K562 (cell line): ENCODE results near the gene FIGNL1. TPM values are rescaled to one million over a fixed set of nuclear protein-coding genes. Genes with fewer than 3 reads are reported as not detected.

ENCODE experiments used
- ATAC-seq: fragments of 200-7000 bp; cut with Tn5 transposase; 3 replicates; pipeline ENCODE4 v1.9.1; 2020; ENCODE audit warnings: moderate library complexity
- BruUV-seq: library from RNA; stranded (reverse); fragments of 400-500 nt; replicated peaks from 2 replicates; lab custom pipeline; 2021; lab: Mats Ljungman, UMichigan
- CTCF ChIA-PET: fragments of 300-600 bp; formaldehyde crosslinking; extraction: SDS; loops from one replicate; lab custom pipeline; 2021; ENCODE audit warnings: low intra/inter-chr PET ratio; lab: Yijun Ruan, JAX
- POLR2A ChIA-PET: fragments of 300-600, 350-650 bp; sonication (Branson Sonifier 250); formaldehyde crosslinking; extraction: SDS; loops from one replicate; lab custom pipeline; 2021; ENCODE audit warnings: antibody characterized with exemption, inconsistent platforms; lab: Yijun Ruan, JAX
- DNase-seq, 4 experiments: peaks; one replicate each; pipeline versions ENCODE4 v3.0.0 to v3.0.0-alpha.2; 2011 to 2018; ENCODE audit warnings: low spot score in 3 of 4, mixed read lengths in 3 of 4; ENCODE audit errors: extremely low read depth in 1 of 4
- FAIRE-seq: peaks from 2 replicates; lab custom pipeline; 2011; peaks lifted over from hg19 to GRCh38; lab: Jason Lieb, UNC
- H2AFZ ChIP-seq: 2 replicates; pipeline ENCODE4 v1.6.0; 2011; ENCODE audit warnings: low read depth, low read length, control low read depth, inconsistent platforms
- H3K27ac ChIP-seq: fragments of 200-600 bp; 3 replicates; pipeline ENCODE4 v1.8.0; 2011; ENCODE audit warnings: low read depth, mild to moderate bottlenecking, control low read depth, inconsistent platforms, low read length, moderate library complexity, mixed read lengths; ENCODE audit errors: extremely low read depth
- H3K27me3 ChIP-seq, 2 experiments: fragments of 300-600 bp in 1 of 2; 2 replicates in 1 of 2; 3 replicates in 1 of 2; pipeline versions ENCODE4 v1.6.0 to v1.8.0; 2011; ENCODE audit warnings: inconsistent platforms in 2 of 2, low read length in 2 of 2, mild to moderate bottlenecking in 1 of 2, mixed read lengths in 1 of 2, moderate library complexity in 1 of 2; ENCODE audit not compliant: control insufficient read depth in 2 of 2, insufficient read depth in 2 of 2
- H3K36me3 ChIP-seq: fragments of 300-600 bp; 3 replicates; pipeline ENCODE4 v1.8.0; 2011; ENCODE audit warnings: mild to moderate bottlenecking, low read length, inconsistent platforms; ENCODE audit not compliant: control insufficient read depth, insufficient read depth
- H3K4me1 ChIP-seq, 2 experiments: fragments of 200-600 bp in 1 of 2; replicated peaks in 1 of 2; 2 replicates in 1 of 2; 3 replicates in 1 of 2; pipeline versions ENCODE4 v1.5.1 to v1.8.0; 2011; ENCODE audit warnings: inconsistent platforms in 2 of 2, low read length in 2 of 2, mild to moderate bottlenecking in 1 of 2, mixed read lengths in 1 of 2, moderate library complexity in 1 of 2; ENCODE audit not compliant: control insufficient read depth in 2 of 2, insufficient read depth in 2 of 2
- H3K4me2 ChIP-seq: 2 replicates; pipeline ENCODE4 v1.6.1; 2011; ENCODE audit warnings: low read length, control low read depth, inconsistent platforms, mixed read lengths; ENCODE audit not compliant: insufficient read depth
- H3K4me3 ChIP-seq: fragments of 200-600 bp; sonication (generic), shearing (Covaris generic); 2 replicates; pipeline ENCODE4 v1.5.1; 2016; ENCODE audit warnings: control low read depth, inconsistent platforms
- H3K79me2 ChIP-seq: fragments of 200-600 bp; 3 replicates; pipeline ENCODE4 v1.8.0; 2011; ENCODE audit warnings: low read length, inconsistent platforms; ENCODE audit not compliant: control insufficient read depth, insufficient read depth
- H3K9ac ChIP-seq, 2 experiments: 2 replicates each; pipeline versions ENCODE4 v1.6.0 to v1.6.1; 2011; ENCODE audit warnings: low read depth in 2 of 2, low read length in 2 of 2, control low read depth in 1 of 2, inconsistent platforms in 1 of 2, mild to moderate bottlenecking in 1 of 2, mixed read lengths in 1 of 2; ENCODE audit not compliant: insufficient read depth in 1 of 2
- H3K9me1 ChIP-seq: one replicate; pipeline ENCODE4 v1.6.0; 2011; ENCODE audit warnings: inconsistent platforms, mild to moderate bottlenecking, low read length, moderate library complexity; ENCODE audit not compliant: control insufficient read depth, insufficient read depth
- H3K9me3 ChIP-seq: replicated peaks from 2 replicates; pipeline ENCODE4 v1.5.1; 2011; ENCODE audit warnings: low read depth, low read length, inconsistent platforms; ENCODE audit not compliant: control insufficient read depth, insufficient read depth
- H4K20me1 ChIP-seq: replicated peaks from 2 replicates; pipeline ENCODE4 v1.6.1; 2011; ENCODE audit warnings: low read length, inconsistent platforms, mixed read lengths; ENCODE audit not compliant: control insufficient read depth, insufficient read depth
- ASH1L ChIP-seq: fragments of 450-650 bp; IDR thresholded peaks from 2 replicates; pipeline ENCODE4 v1.6.1; 2018; ENCODE audit warnings: borderline replicate concordance, mild to moderate bottlenecking, low read depth; ENCODE audit not compliant: partially characterized antibody
- BCL6 ChIP-seq: fragments of 250-450 bp; sonication (Bioruptor Pico); IDR thresholded peaks from 2 replicates; pipeline ENCODE4 v1.4.0; 2020
- DMBX1 ChIP-seq: fragments of 250-450 bp; sonication (Bioruptor Pico); IDR thresholded peaks from 2 replicates; pipeline ENCODE4 v1.8.0; 2022; ENCODE audit warnings: inconsistent platforms, mild to moderate bottlenecking, moderate library complexity, borderline replicate concordance
- GATA2 ChIP-seq: sonication (generic); formaldehyde crosslinking; IDR thresholded peaks from 2 replicates; pipeline ENCODE4 v1.4.0; 2020; ENCODE audit warnings: mild to moderate bottlenecking, missing genetic modification reagents
- HMG20B ChIP-seq: fragments of 250-450 bp; sonication (Bioruptor Pico); IDR thresholded peaks from 2 replicates; pipeline ENCODE4 v1.5.0; 2021; ENCODE audit warnings: mild to moderate bottlenecking
- MAFG ChIP-seq: fragments of 450-650 bp; conservative IDR thresholded peaks from 2 replicates; pipeline ENCODE4 v1.6.1; 2016; ENCODE audit warnings: missing genetic modification characterization, missing compliant biosample characterization
- NFRKB ChIP-seq: fragments of 450-650 bp; IDR thresholded peaks from 2 replicates; pipeline ENCODE4 v1.6.1; 2016; ENCODE audit warnings: low read depth
- RBM22 ChIP-seq: fragments of 200-400 bp; formaldehyde crosslinking; IDR thresholded peaks from 2 replicates; pipeline ENCODE4 v1.6.1; 2018; ENCODE audit warnings: low read length, low read depth; ENCODE audit not compliant: poor library complexity, severe bottlenecking
- TSC22D4 ChIP-seq: fragments of 450-650 bp; IDR thresholded peaks from 2 replicates; pipeline ENCODE4 v1.6.1; 2016; ENCODE audit warnings: missing genetic modification characterization, missing biosample characterization, control low read depth
- ZNF184 ChIP-seq: sonication (generic); formaldehyde crosslinking; IDR thresholded peaks from 2 replicates; pipeline ENCODE4 v1.5.0; 2020; ENCODE audit warnings: missing genetic modification reagents
- ZNF444 ChIP-seq: fragments of 250-450 bp; sonication (Bioruptor Pico); IDR thresholded peaks from 2 replicates; pipeline ENCODE4 v1.4.0; 2020; ENCODE audit warnings: mild to moderate bottlenecking, moderate library complexity
- ZNF644 ChIP-seq: fragments of 200-800 bp; sonication (Bioruptor generic); IDR thresholded peaks from 2 replicates; pipeline ENCODE4 v1.6.1; 2016; ENCODE audit warnings: low read depth, missing genetic modification characterization, missing compliant biosample characterization
- WGBS: fragments of 100-300 bp; shearing (Covaris generic); methylation state at CpG from one replicate; pipeline ENCODE4 v1.1.6; 2016; ENCODE audit warnings: low coverage, mixed read lengths; ENCODE audit not compliant: insufficient coverage; ENCODE audit errors: missing lambda C conversion rate; 5-methylcytosine and 5-hydroxymethylcytosine counted together
- in situ Hi-C: fragments of 300-500 bp; cut with MboI; formaldehyde crosslinking; loops from 4 replicates; pipeline ENCODE4 v1.15.0; 2018; ENCODE audit warnings: inconsistent platforms, mixed read lengths
- intact Hi-C: fragments of 100-400 bp; cut with micrococcal nuclease; formaldehyde crosslinking; loops from 2 replicates; pipeline ENCODE4 v1.14.2; 2022
- polyA plus RNA-seq, 8 experiments: library from polyadenylated mRNA; depleted of rRNA in 4 of 8; stranded (reverse) in 5 of 8; unstranded in 3 of 8; fragments of >200 nt; fragmentation: Nextera tagmentation in 2 of 8; fragmentation: Illumina TruSeq in 1 of 8; extraction: Ambion mirVana in 2 of 8; extraction: Trizol in 1 of 8; gene quantifications; 2 replicates each; pipeline versions ENCODE4 v1.2.1 to v1.2.3, GENCODE V29; 2011 to 2014; ENCODE audit warnings: inconsistent platforms in 1 of 8, missing spikeins in 1 of 8
- total RNA-seq, 7 experiments: library from RNA; depleted of rRNA in 6 of 7; stranded (reverse); fragments of >200 nt in 6 of 7; fragmentation: Illumina TruSeq in 2 of 7; extraction: Trizol in 2 of 7; gene quantifications; 2 replicates each; pipeline versions ENCODE4 v1.2.1 to v1.2.3, GENCODE V29; 2011 to 2021; ENCODE audit warnings: low replicate concordance in 1 of 7

Gene FIGNL1
- total and polyA plus RNA-seq, 9 of the 15 experiments (the other 6 are each of a cell fraction or from before 2014, with no cell fraction given) = 15.5 to 48.3 (median 27.6) TPM

DNA sequence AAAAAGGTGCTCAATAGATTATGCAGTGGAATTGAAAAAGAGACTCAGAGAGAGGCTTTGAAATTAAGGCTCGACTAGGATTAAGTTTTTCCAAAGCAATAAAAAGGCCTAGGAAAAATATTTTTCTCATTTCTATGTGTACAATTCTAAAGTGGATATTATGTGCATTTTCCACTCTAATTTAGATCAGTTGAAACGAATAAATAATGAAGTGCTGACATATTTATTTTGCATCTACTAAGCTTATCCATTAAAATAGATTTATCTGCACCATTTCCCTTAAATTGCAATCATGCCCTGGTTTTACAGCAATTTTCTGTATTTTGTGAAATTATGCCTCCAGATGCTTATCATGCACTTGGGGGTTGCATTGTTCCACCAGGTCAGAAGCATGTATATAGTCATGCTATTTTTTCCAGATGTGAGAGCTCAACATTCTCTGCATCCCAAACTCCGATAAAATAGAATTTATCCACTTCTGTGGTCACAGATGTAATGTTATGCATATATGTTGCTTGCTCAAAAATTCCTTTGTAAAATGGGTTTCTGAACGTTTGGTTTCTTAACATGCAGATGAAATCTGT lies 18.3 kb downstream of the FIGNL1 start:
- no peak for ATAC-seq
- Histone ChIP-seq H3K36me3 (no peaks in the 10 kb centered on the region), H3K79me2 (no peaks in the 10 kb centered on the region), H3K4me3 (no peak overlapping the region), H2AFZ (no peak overlapping the region), H3K9me1 (no peaks in the 10 kb centered on the region), H3K27me3 (no peaks in the 10 kb centered on the region), H4K20me1 (no peaks in the 10 kb centered on the region), H3K4me1 (peaks cover 0 to 5% of the 10 kb centered on the region in 2 experiments; a peak in 3 of 5 replicates), H3K9me3 (no peaks in the 10 kb centered on the region), H3K4me2 (no peak overlapping the region), H3K27ac (no peak overlapping the region), H3K9ac (no peak overlapping the region)
- POLR2A ChIA-PET = no interaction called here
- CTCF ChIA-PET = no interaction called here
- 24% methylated on average over 4 of the region's 4 CpGs for WGBS
- in situ Hi-C loops (no loop called here), intact Hi-C loops (no loop called here)
- TF ChIP-seq RBM22 (no peak), MAFG (tag) (no peak), ZNF184 (CRISPR knock-in tag) (no peak), ZNF444 (no peak), BCL6 (no peak), ZNF644 (tag) (no peak), TSC22D4 (tag) (no peak), HMG20B (CRISPR knock-in tag) (no peak), GATA2 (CRISPR knock-in tag) (no peak), NFRKB (no peak), ASH1L (no peak), DMBX1 (CRISPR knock-in tag) (no peak)
- BruUV-seq = no TSS peak
- DNase-seq = no peak
- no peak for FAIRE-seq
